ENCODE data around the gene PYROXD2. TPM values are rescaled to one million over a fixed set of nuclear protein-coding genes. Genes with fewer than 3 reads are reported as not detected.

Gene PYROXD2
- polyA plus RNA-seq, 1 donor from 2014 or later: 0.11 TPM

DNA sequence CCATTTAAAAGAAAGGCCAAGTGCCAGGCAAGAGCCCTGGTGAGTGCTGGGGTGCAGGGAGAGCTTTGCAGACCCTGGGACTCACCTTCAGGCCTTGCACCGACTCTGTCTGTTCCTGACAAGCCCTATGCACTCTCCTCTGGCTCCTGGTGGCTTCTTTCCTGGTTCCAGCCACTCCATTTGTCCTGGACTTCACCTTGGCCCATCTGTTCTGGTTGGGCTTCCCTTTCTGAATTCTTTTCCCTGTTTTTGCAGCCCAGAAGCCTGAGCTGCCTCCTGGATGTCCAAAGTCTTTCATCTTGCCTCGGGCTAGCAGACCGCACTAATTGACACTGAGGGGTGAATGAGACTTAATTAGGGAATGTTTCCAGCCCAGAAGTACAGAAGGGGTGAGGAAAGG lies 60.5 kb downstream of the PYROXD2 start (continued):
- TF ChIP-seq, protein P1, sequence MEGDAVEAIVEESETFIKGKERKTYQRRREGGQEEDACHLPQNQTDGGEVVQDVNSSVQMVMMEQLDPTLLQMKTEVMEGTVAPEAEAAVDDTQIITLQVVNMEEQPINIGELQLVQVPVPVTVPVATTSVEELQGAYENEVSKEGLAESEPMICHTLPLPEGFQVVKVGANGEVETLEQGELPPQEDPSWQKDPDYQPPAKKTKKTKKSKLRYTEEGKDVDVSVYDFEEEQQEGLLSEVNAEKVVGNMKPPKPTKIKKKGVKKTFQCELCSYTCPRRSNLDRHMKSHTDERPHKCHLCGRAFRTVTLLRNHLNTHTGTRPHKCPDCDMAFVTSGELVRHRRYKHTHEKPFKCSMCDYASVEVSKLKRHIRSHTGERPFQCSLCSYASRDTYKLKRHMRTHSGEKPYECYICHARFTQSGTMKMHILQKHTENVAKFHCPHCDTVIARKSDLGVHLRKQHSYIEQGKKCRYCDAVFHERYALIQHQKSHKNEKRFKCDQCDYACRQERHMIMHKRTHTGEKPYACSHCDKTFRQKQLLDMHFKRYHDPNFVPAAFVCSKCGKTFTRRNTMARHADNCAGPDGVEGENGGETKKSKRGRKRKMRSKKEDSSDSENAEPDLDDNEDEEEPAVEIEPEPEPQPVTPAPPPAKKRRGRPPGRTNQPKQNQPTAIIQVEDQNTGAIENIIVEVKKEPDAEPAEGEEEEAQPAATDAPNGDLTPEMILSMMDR (IDR thresholded peaks at IDR 0.05; ENCODE audit: poor library complexity, severe bottlenecking): no peak
- no peak for TF ChIP-seq RAD21 (conservative IDR thresholded peaks at IDR 0.05)

DNA sequence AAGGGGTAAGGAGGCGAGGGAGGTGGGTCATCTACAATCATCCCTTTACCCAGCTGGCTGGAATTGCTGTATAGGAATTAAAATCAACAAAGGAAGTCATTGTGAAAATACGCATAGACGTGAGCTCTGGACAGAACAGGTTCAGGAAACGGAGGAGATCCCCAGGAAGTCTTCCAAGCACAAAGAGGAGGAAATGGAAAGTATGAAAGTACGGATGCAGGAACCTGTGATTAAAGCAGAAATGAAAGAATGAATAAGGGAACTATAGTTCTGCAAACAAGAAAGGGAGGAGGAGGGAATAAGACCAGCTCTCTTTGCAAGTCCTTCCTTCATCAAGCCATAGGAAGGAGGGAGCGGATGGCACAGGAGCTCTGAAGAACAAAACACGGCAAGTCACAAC lies 61.8 kb downstream of the PYROXD2 start:
- H3K36me3 ChIP-seq (ENCODE audit: insufficient read depth, low read length): no peaks in the 10 kb centered on the region
- H3K9ac ChIP-seq (ENCODE audit: low read length): no peak overlapping the region
- H3K27ac ChIP-seq (ENCODE audit: low read length): no peak overlapping the region
- no peak overlapping the region for H3K4me3 ChIP-seq (ENCODE audit: low read length)
- H3K9me2 ChIP-seq (ENCODE audit: insufficient read depth, low read length): no peaks in the 10 kb centered on the region
- H3F3A ChIP-seq (ENCODE audit: insufficient read depth, low read length, poor library complexity, severe bottlenecking): no peaks in the 10 kb centered on the region
- no peaks in the 10 kb centered on the region for H3K27me3 ChIP-seq (ENCODE audit: insufficient read depth, low read depth, low read length)
- H3K4me2 ChIP-seq (ENCODE audit: low read length): no peak overlapping the region
- H4K20me1 ChIP-seq (ENCODE audit: insufficient read depth): no peaks in the 10 kb centered on the region
- H2AFZ ChIP-seq (ENCODE audit: low read depth, low read length): no peak overlapping the region
- H3K79me2 ChIP-seq (replicated peaks; ENCODE audit: insufficient read depth, low read length): no peaks in the 10 kb centered on the region
- H3K9me3 ChIP-seq (ENCODE audit: low read length): no peaks in the 10 kb centered on the region
- TF ChIP-seq RAD21 (conservative IDR thresholded peaks at IDR 0.05) (no peak), TAF1 (IDR thresholded peaks at IDR 0.05; ENCODE audit: low read depth) (no peak), POLR2AphosphoS5 (IDR thresholded peaks at IDR 0.05) (no peak), MXI1 (conservative IDR thresholded peaks at IDR 0.05; ENCODE audit: poor library complexity, severe bottlenecking) (no peak), EP300 (conservative IDR thresholded peaks at IDR 0.05; ENCODE audit: poor library complexity, severe bottlenecking) (no peak), SMC3 (conservative IDR thresholded peaks at IDR 0.05; ENCODE audit: poor library complexity) (no peak)
- TF ChIP-seq, protein P2, sequence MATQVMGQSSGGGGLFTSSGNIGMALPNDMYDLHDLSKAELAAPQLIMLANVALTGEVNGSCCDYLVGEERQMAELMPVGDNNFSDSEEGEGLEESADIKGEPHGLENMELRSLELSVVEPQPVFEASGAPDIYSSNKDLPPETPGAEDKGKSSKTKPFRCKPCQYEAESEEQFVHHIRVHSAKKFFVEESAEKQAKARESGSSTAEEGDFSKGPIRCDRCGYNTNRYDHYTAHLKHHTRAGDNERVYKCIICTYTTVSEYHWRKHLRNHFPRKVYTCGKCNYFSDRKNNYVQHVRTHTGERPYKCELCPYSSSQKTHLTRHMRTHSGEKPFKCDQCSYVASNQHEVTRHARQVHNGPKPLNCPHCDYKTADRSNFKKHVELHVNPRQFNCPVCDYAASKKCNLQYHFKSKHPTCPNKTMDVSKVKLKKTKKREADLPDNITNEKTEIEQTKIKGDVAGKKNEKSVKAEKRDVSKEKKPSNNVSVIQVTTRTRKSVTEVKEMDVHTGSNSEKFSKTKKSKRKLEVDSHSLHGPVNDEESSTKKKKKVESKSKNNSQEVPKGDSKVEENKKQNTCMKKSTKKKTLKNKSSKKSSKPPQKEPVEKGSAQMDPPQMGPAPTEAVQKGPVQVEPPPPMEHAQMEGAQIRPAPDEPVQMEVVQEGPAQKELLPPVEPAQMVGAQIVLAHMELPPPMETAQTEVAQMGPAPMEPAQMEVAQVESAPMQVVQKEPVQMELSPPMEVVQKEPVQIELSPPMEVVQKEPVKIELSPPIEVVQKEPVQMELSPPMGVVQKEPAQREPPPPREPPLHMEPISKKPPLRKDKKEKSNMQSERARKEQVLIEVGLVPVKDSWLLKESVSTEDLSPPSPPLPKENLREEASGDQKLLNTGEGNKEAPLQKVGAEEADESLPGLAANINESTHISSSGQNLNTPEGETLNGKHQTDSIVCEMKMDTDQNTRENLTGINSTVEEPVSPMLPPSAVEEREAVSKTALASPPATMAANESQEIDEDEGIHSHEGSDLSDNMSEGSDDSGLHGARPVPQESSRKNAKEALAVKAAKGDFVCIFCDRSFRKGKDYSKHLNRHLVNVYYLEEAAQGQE (IDR thresholded peaks at IDR 0.05; ENCODE audit: borderline replicate concordance): no peak
- TF ChIP-seq, protein P1 (IDR thresholded peaks at IDR 0.05; ENCODE audit: poor library complexity, severe bottlenecking): no peak

DNA sequence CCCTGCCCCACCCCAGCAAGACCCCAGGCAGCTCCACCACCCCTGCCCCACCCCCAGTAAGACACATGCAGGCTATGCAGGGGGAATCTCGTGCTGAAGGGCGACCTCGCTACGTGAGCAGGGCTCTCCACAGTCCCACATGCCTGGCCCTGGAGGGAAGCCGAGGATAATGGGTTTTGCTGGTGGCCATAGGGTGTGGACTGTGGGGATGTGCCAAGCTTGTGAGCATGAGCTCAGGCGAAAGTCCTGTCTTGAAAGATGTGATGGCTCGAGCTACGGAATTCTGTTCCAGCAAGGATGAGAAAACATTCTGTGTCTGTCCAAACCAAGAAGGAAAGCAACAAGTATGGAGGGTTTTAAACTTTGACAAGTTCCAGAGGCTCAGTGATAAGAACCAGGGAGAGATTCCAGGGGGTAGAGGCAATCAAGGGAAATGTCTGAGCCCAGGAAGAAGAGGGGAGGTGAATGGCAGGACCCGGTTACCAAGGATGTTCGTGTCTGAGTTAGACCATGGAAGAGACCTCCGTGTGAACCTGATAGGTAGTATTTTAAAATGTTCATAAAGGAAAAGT lies 63.1 kb downstream of the PYROXD2 start:
- no peak overlapping the region for H3K27ac ChIP-seq (ENCODE audit: low read length)
- H3K36me3 ChIP-seq (ENCODE audit: insufficient read depth, low read length): no peaks in the 10 kb centered on the region
- no peak overlapping the region for H3K4me2 ChIP-seq (ENCODE audit: low read length)
- no peaks in the 10 kb centered on the region for H3K79me2 ChIP-seq (replicated peaks; ENCODE audit: insufficient read depth, low read length)
- H2AFZ ChIP-seq (ENCODE audit: low read depth, low read length): no peak overlapping the region
- H3K4me3 ChIP-seq (ENCODE audit: low read length): no peak overlapping the region
- H3K9me2 ChIP-seq (ENCODE audit: insufficient read depth, low read length): no peaks in the 10 kb centered on the region
- H4K20me1 ChIP-seq (ENCODE audit: insufficient read depth): no peaks in the 10 kb centered on the region
- no peak for TF ChIP-seq POLR2AphosphoS5 (IDR thresholded peaks at IDR 0.05)
- no peak for TF ChIP-seq TAF1 (IDR thresholded peaks at IDR 0.05; ENCODE audit: low read depth)
- H3K9ac ChIP-seq (ENCODE audit: low read length): no peak overlapping the region
- H3F3A ChIP-seq (ENCODE audit: insufficient read depth, low read length, poor library complexity, severe bottlenecking): no peaks in the 10 kb centered on the region
- H3K9me3 ChIP-seq (ENCODE audit: low read length): no peaks in the 10 kb centered on the region
- H3K27me3 ChIP-seq (ENCODE audit: insufficient read depth, low read depth, low read length): no peaks in the 10 kb centered on the region

Measured in neural cell (in vitro differentiated cells).